CD4-positive, alpha-beta T cell treated with Interleukin-4 for 1 hour (primary cell): ENCODE results near the gene LCNL1.

Source experiments
- DNase-seq, 2 donors: peaks; one replicate each; pipeline ENCODE4 v3.0.0-alpha.2; 2020 to 2022

The LCNL1 gene

DNA sequence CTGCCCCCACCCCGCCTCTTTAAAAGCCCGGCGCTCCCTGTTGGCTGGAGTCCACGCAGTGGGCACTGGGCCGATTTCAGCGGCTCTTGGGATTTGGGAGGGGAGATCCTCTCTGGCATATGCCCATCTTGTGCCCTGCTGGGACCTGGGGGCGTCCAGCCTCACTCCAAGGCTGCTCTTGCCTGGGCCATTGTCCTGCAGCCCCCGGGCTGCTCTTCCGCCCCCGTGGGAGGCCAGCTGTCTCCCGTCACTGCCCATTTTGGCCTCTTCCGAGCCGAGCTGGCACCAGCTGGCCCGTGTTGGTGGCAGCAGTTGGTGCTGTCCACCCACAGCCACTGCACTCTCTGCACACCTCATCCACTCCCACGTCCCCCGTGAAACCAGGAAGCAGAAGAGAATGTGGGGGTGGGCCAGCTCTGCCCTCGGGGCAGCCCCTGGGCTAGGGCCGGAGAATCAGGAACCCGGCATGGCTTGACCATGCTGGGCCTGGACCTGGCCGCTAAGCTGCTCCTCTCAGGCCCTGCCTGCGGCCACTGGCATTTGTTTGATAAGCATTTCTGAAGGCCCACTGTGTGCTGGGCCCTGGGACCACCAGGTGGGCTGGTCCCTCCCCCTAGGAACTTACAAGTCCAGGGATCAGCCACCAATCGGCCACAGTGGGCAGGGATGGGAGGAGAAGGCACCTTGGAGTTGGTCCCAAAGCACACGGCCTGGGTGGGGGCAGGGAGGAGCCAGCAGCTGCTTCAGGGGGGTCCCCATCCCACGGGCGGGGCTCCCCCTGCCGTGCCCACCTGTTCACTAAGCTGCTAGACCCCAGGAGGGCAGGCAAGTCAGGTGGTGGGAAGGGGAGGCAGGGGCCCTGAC, 35.5 kb upstream of the LCNL1 start:
- no peak for DNase-seq

DNA sequence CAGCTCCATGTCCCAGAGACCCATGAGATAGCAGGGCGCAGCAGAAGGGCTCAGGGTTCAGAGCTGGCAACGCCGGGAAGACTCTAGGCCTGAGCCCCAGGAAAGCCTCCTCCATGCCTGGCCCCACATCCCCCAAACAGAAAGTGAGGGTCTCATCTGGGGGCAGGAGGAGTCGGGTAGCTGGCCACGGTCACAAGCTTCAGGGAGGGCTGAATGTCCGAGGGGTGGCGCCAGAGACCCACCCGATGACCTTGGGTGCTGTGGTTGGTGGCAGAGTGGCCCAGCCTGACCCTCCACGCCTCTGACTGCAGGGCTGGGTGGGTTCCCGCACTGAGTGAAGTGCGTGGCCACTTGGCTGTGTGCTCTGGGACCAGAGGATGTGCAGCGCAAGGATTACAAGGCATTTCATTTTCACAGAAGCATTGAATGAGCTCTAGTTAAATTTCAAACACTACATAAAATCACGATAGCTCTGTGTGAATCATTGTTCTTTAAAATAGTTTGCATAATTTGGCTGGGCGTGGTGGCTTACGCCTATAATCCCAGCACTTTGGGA, 34.8 kb upstream of the LCNL1 start:
- DNase-seq: no peak

DNA sequence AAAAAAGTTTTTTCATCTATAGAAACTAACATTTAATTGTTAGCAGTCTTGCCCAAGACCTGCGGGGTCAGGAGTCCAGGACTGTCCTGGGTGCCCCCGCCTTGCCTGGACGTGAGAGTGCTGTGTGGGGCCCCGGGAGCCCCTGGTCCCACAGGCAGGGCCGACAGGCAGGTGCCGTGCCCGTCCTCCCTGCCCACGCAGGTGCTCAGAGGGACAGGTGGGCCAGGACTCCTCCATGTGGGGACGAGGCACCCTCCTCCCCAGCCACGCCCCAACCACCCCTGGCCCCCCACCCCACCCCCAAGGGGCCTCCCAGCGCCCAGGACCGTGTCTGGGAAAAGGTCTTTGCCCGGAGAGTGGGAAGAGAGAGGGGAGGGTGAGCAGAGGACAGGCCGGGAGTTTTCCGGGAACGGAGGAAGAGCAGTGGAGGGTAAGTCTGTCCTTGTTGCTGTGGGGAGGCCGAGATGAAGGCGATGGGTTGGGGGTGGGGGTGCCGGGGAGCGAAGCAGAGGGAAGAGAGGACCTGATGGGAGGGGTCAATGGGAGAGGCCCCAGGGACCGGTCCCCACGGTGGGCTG, 33.5 kb upstream of the LCNL1 start:
- DNase-seq: no peak

DNA sequence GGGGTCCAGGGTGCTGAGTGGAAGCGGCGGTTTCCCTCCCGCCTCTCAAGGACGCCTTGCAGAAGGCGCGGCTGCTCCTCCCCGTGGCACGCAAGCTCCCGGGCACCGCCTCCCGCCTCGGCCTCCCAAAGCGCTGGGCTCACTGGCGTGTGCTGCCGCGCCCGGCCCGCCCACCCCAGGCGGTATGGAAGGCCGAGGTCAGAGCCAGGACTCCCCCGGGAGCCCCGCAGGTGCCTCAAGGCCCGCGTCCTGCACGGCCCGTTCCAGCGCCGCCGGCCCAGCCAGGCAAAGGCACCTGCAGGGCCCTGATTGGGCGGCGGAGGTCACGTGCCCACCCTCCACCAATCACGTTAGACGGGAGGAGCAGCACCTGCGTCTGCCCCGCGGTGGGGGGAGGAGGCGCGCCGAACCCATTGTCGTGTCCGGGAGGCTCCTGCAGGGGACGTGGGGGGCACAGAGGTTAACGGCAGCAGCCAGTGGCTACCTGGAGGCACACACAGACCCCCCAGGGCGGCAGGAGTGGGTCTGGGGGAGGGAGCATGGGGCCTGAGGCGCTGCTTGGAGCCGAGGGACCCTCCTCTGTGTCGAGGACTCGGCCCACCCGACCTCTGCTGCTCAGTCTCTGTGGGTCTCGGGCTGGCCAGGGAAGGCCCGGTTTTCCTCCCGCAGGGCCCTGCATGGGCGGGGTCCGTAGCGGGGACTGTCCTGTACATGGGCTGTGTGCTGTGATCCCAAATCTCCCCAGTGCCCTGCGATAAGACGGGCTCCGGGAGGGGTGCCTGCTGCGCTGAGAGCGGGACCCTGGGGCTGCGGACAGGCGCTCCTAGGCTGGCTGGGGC, 32.8 kb upstream of the LCNL1 start:
- DNase-seq: peak; percentile 96 to 97

- DNase-seq: no peak
Observed at GRCh38 chr9:136950656-136951276, 32.0 kb upstream of the LCNL1 start.

DNA sequence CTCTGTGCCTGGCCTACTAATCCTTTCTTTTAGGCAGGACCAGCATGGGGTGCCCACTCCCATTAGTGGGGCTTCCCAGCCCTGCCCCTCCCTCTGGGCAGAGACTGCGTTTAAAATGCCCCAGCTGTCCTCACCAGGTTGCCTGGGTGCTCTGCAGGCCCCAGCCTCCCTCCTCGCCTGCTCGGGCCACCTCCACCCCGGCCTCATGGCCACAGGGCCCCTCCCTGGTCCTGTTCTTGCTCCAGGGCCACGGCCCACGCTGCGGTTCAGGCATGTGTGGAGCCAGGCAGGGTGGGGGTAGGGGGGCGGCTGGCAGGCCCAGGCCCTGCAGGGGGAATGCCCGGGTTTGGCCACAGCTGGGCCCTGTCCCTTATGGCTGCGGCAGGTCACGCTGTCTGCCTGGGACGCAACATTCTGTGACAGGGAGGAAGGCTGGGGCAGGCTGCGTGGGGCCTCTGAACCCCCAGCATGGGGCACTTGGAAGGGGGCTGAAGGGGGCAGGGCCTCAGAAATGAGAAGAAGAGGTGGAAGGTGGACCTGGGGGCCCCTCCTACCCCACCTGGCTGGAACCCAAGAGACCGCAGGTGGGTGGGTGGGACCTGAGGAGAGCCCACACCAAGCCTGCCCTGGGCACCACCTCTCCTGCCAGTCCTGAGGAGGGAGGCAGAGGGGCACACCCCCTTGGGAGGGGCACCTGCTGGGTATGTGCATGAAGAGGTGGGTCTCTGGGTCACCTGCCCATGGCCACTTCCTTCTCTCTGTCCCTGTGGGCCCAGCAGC, 31.1 kb upstream of the LCNL1 start, which contains the start of gene LCN12:
Gene LCN12 (plus strand): TSS at position 733 of the 780 bp plus-strand sequence. CDS start 55 bp downstream, outside the sequence.
- no peak for DNase-seq

GRCh38 chr9:136952321-136952850, 30.4 kb upstream of the LCNL1 start:
- DNase-seq: no peak

GRCh38 chr9:136952876-136953770, 29.7 kb upstream of the LCNL1 start:
- DNase-seq: no peak

DNA sequence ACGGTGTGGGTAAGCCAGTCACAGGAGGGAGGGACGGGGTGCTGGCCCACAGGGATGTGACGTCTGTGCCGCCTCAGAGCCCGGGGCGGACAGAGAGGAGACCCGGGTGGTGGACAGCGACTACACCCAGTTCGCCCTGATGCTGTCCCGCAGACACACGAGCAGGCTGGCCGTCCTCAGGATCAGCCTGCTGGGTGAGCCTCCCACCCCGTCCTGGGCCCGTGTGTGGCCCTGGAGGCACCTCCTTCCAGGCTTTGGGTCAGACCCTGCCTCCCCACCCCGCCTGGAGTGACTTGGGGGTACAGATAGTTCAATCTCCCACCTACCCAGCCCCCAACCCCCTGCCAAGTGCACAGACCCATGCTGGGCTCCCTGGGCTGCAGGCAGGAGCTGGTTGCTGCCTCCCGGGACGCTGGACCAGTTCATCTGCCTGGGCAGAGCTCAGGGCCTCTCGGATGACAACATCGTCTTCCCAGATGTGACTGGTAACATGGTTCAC, 29.0 kb upstream of the LCNL1 start:
- DNase-seq: no peak

DNA sequence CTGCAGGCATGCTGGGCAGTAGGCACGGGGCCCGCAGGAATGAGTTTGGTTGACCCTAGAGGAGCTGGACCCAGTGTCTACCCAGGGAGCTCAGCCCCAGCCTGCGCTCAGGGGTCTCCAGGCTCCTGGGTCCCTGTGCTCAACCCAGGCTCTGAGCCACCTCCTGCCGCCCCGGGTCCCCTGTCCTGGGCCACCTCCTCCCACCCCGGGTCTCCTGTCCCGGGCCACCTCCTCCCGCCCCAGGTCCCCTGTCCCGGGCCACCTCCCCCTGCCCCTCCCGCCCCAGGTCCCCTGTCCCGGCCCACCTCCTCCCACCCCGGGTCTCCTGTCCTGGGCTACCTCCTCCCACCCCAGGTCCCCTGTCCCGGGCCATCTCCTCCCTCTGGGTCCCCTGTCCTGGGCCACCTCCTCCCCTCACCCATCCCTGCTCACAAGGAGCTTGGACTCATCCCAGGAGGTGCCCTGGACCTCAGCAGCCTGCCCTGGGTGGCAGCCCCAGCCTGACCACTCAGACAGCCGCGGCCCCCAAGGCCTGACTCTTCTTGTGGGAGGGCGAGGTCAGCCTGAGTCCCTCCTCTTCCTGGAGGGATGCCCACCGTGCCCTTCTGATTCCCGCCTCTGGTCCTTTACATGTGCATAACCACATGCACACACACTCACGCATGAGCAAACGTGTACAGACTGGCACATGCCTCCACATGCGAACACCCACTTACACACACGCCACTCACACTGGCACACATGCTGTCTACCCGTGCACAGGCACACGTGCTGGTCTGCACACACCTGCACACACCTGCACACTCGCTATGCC, 28.3 kb upstream of the LCNL1 start:
- DNase-seq: no peak

DNA sequence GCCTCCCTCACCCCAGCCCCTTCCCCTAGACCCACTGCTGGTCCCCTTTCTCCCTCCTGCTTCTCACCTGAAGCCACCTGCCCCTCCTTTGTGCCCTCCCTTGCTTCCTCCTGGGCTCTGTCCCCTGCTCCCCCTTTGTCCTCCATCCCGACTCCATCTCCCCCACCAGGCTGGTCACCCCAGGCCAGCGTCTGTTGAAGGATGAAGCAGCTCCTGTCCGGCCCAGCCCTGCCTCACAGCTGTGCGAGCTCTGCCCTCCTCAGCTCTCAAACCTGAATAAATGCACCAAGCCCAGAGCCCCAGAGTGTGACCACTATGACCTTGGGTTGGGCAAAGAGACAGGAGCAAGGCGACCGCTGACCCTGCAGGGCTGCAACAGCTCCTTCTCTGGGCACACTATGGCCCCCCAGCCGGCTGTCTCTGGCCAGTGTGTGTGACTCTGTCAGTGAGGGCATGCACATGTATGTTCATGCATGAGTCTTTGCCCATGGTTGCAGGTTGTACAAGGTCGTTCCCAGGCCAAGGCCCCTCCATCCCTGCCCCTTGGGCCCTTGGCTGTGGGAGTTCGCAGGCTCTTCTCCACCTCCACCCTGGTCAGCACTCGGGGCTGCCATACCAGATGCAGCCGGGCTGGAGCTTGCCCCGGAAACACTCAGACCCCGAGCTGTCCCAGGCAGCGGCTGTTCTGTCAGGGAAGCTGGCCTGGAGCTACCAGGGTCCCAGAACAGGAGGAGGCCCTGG, 27.4 kb upstream of the LCNL1 start:
- no peak for DNase-seq

- no peak for DNase-seq
Observed at GRCh38 chr9:136955943-136956335, 26.9 kb upstream of the LCNL1 start.

DNA sequence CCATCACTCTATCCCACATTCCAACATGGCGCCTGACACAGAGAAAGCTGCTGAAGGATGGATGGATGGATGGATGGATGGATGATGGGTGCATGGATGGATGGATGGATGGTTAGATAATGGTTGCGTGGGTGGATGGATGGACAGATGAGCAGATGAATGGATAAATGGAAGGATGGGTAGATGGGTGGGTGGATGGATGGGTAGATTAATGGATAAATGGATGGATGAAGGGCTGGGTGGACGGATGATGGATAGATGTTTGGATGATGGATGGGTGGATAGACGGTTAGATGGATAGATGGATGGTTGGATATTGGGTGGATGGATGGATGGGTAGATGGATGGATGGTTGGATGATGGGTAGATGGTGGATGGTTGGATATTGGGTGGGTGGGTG, 26.2 kb upstream of the LCNL1 start:
- DNase-seq: no peak

- DNase-seq: no peak
Observed at GRCh38 chr9:136957461-136957860, 25.3 kb upstream of the LCNL1 start.

GRCh38 chr9:136957901-136958300, 24.9 kb upstream of the LCNL1 start:
- no peak for DNase-seq

DNA sequence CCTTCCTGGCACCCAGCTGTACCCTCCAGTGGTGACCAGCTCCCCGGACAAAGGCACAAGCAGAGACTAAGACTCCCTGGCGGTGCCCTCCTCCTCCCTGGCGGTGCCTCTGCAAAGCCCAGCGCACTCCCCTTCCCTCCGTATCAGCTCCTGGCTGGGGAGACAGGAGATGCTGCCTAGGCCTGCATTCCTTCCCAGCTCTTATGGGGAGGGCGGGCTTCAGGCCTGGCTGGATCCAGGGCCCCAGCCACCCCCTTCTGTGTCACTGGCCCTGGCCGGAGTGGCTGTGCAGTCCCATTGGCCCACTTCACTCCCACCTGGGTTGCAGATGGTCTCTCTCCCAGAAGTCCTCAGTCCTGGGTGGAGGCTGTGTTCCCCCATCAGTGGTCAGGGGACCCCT, 24.3 kb upstream of the LCNL1 start:
- no peak for DNase-seq

DNA sequence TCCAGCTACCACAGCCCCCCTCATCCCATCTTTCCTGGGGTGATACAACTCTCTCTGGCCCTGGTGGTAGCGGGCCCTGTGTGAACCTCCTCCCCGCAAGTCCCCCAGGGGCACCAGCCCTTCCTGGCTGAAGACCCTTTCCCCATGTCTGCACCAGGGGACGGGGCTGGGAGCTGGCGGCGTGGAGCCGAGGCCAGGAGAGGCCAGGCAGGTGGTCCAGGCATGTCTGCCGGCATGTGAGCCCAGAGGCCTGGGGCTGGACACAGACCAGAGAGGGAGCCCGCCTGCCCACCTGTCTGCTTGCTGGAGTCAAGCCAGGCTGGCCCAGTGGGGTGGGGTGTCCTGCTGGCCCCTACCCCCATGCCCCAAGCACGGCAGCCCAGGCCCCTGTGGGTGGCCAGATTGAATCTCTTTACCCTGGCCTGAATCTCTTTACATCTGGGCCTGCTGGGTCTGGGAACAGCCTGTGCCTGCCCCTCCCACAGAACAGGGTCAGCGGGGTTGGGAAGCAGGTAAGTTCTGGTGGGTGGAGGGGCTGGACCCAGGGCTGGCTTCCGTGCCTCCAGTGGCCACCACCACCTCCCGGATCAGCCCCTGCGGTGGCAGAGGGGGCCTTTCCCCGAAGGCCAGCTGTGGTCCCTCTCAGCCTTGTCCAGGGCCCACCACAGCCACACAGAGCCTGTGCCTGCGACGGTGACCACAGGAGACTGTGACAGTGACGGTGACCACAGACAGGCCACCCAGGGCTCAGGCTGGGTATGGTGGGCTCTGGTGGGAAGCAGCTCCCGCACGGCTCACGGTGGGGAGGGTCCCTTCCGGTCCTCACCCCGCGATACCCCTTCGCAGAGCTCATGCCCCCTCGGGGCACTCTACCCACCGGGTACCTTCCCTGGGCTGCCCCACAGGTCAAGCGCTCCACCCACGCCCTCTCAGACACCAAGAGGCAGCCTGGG, 23.6 kb upstream of the LCNL1 start:
- no peak for DNase-seq
